Activated CD8-positive, alpha-beta memory T cell treated with anti-CD3 and anti-CD28 coated beads for 36 hours (primary cell): ENCODE results near the gene CCDC6. TPM values are rescaled to one million over a fixed set of nuclear protein-coding genes. Genes with fewer than 3 reads are reported as not detected.

Source experiments
- CTCF ChIA-PET: fragments of 350-600 bp; sonication (Branson Sonifier 250); formaldehyde crosslinking; loops from one replicate; lab custom pipeline; 2021; ENCODE audit warnings: antibody characterized with exemption; lab: Charles Lee
- POLR2A ChIA-PET: fragments of 350-600 bp; sonication (Branson Sonifier 250); formaldehyde crosslinking; loops from one replicate; lab custom pipeline; 2021; ENCODE audit warnings: antibody characterized with exemption; lab: Charles Lee
- total RNA-seq, 2 experiments: library from RNA; stranded (reverse); gene quantifications; one replicate each; pipeline ENCODE4 v1.2.3, GENCODE V29; 2021

The CCDC6 gene
- total RNA-seq, 2 experiments from 2014 or later = 55.4 to 55.9 TPM

DNA sequence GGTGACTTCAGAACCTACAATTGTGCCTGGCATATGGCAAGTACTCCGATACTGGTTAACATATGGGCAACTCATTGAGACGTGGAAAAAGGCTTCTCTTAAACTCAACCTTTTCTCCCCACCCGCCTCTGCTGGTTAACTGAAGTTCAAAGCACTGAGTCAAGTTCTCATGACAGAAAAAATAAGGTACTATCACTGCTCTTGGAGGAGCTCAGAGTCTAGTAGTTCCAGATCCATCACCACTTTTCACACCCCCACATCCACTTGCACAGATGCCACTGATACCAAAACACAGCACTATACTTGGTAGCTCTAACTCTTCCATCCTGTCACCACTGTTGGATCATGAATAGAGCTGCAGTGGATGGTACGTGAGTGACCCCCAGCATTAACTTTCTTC, 36.2 kb downstream of the CCDC6 start:
- ChIA-PET POLR2A (no interaction called here), CTCF (interaction anchor here (1.7 kb wide), 1 partner anchor 35 kb away, joined by 3 read pairs; no protein-coding TSS in a partner anchor)

DNA sequence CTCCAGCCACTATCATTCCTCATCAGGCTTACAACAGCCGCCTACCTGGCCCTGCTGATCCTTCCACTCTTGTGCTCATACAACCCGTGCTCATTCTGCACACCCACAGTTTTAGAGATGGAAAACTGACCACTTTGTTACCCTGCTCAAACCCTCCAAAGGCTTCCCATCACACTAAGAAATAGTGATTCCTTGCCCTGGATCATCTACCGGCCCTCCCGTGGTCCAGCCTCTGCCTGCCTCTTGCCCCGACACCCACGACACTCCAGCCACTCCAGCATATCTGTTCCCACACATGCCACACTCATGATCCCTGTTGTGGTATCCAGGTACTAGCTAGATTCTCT, 36.8 kb downstream of the CCDC6 start:
- ChIA-PET POLR2A (no interaction called here), CTCF (interaction anchor here (1.7 kb wide), 1 partner anchor 36 kb away, joined by 3 read pairs; no protein-coding TSS in a partner anchor)

GRCh38 chr10:59868696-59869593, 37.4 kb downstream of the CCDC6 start:
- ChIA-PET POLR2A (no interaction called here), CTCF (no interaction called here)

GRCh38 chr10:59867590-59867989, 38.8 kb downstream of the CCDC6 start:
- POLR2A ChIA-PET = no interaction called here
- CTCF ChIA-PET = no interaction called here

DNA sequence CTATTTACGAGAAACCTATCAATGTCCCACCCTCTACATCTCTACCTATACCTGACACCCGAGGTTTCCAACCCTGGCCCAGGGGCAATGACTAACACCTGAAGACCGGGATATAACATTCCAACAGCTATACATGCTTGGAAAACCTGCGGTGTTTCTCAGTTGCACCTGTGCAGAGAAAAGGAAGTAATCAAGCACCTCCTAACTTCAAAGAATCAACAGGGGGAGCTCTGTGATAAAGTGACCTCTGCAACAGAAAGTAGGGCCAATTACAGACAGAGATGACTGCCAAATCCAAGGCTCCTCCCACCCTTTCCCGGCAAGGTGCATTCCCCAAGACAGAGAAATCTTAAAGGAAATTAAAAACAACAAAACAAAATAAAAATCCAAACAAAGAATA, 41.3 kb downstream of the CCDC6 start:
- ChIA-PET POLR2A (interaction anchor here (0.5 to 1.4 kb wide), 3 partner anchors 20 to 41 kb away, joined by 4 to 14 read pairs (median 9); partner anchors contain the start of gene CCDC6), CTCF (interaction anchor here (0.6 to 3.1 kb wide), 5 partner anchors 8 to 316 kb away, joined by 3 to 19 read pairs (median 4); partner anchors contain the start of gene CCDC6)

DNA sequence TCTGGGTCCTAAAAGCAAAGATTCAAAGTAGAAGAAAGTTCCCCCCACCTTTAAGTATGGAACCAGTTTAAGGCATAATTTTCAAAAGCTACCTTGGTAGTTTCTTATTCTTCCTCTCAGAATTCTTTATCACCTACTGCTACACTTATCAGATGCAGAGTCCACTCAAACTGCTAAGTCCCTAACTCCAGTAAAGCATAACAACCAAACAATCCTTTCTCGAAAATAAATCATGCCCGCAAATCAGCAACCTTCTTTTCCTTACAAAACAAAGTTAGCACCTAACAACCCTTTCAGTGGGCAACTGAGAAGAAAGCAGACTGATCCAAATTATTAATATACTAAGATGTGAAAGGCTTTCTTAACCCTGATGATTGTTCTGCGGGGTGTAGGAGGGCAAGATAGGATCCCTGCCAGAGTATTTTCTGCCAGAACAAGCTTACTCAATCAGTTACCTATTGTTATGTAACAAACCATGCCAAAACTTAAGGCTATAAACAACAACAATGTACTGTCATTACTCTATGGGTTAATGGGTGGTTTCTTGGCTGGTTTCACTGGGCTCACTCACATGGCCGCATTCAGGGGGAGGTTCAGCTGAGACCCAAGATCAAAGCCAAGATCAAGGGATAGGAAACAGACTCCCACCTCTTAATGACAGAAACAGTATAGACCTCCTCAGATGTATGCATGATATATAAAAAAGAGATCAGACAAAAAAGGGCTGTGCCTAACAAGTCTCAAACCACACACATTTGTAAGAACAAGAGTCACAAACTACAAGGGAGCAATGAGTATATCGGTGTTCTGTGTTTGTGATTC, 42.0 kb downstream of the CCDC6 start:
- ChIA-PET POLR2A (interaction anchor here (1.4 kb wide), 1 partner anchor 41 kb away, joined by 14 read pairs; the partner anchor contains the start of gene CCDC6), CTCF (interaction anchor here (0.6 to 3.1 kb wide), 5 partner anchors 9 to 316 kb away, joined by 3 to 19 read pairs (median 4); partner anchors contain the start of gene CCDC6)

DNA sequence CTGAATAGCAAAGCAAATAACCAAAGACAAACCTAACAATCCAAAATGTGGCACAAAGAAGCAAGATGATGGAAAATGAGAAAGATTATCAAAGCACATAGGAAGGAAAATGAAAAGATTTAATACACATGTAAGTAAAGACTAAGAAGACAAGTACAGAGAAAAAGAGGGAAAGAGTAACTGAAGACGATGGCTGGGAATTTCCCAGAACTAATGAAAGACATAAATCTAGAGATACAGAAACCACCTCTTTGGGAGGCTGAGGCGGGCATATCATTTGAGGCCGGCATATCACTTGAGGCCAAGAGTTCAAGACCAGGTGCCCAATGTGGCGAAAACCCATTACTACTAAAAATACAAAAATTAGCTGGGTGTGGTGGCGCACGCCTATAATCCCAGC, 46.8 kb downstream of the CCDC6 start:
- ChIA-PET POLR2A (no interaction called here), CTCF (interaction anchor here (1.4 kb wide), 1 partner anchor 46 kb away, joined by 5 read pairs; the partner anchor contains the start of gene CCDC6)

DNA sequence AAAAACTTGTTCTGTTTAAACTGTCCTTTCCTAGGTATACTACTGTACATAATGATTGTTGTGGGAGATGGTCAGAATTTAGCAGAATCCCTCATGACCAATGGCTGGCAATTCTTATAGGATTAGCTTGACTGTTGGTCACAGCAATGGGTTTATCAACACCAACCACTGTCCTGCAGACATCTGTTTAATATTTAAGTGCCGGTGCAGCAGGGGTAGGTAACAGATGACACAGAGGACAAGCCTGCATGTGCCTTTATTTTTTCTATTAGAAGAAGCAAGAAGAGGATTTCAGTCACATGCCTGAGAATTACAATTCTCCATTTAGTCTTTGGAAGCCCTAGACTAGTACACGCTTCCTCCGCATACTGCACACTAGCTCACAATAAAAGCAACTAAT, 48.4 kb downstream of the CCDC6 start:
- ChIA-PET POLR2A (no interaction called here), CTCF (interaction anchor here (1.4 kb wide), 1 partner anchor 48 kb away, joined by 5 read pairs; the partner anchor contains the start of gene CCDC6)

- ChIA-PET CTCF (no interaction called here), POLR2A (no interaction called here)
These were observed 49.3 kb downstream of the CCDC6 start for GRCh38 chr10:59857049-59857448.

DNA sequence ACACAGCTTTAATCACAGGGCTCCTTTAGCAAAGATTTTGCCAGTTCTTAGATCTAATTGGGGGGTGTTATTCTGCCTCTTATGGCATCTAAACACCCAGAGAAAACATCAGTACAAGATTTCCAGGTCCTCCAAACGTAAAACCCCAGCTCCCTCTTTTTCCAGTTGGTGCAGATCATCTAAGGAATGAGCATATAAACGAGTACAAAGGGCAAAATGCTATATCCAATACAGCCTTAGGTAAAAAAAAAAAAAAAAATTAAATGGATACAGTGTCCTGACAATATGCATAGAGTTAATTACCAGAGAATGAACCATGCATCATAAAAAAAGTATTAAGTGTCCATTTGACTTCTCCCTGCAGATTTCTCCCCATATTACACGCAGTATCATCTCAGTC, 50.3 kb downstream of the CCDC6 start:
- ChIA-PET POLR2A (no interaction called here), CTCF (interaction anchor here (1.1 kb wide), 1 partner anchor 23 kb away, joined by 3 read pairs; no protein-coding TSS in a partner anchor)

- POLR2A ChIA-PET = no interaction called here
- CTCF ChIA-PET = interaction anchor here (1.6 kb wide), 1 partner anchor 12 kb away, joined by 3 read pairs; no protein-coding TSS in a partner anchor
These were observed 51.8 kb downstream of the CCDC6 start for GRCh38 chr10:59854571-59854970.

GRCh38 chr10:59852670-59853069, 53.7 kb downstream of the CCDC6 start:
- ChIA-PET CTCF (no interaction called here), POLR2A (no interaction called here)

DNA sequence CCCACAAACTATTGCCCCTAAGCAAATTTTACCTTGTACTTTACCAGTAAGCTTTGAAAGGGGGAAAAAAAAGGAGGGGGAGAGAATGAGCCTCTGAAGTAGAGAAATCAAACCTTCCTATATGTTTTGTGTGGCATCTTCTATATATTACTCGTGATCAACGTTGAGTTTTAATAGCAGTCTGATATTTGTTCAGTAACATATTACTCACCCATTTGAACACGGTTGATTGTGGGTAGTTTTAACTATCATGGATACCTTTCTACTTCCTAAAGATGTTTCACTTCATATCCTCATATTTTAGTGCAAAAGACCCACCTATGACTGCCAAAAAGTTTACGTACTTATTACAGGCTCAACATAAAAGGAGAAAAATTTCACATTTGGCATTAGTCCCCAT, 54.5 kb downstream of the CCDC6 start:
- POLR2A ChIA-PET = no interaction called here
- CTCF ChIA-PET = interaction anchor here (0.7 kb wide), 1 partner anchor 55 kb away, joined by 3 read pairs; the partner anchor contains the start of gene CCDC6

DNA sequence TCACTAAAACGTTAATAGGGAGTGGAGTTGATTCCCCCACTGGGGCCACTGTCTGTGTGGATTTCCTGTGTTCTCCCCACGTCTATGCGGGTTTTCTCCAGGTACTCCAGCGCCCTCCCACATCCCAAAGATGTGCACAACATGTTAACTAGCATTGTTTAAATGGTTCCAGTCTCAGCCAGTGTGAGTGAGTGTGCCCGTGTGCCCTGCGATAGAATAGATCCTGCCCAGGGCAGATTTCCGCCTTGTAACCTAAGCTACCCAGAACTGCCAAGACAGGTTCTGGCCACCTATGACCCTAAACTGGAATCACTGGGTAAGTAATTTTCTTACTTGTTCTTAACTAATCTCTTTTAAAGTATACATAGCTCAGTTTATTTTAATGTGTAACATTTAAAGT, 58.5 kb downstream of the CCDC6 start:
- ChIA-PET CTCF (no interaction called here), POLR2A (no interaction called here)

- POLR2A ChIA-PET = no interaction called here
- CTCF ChIA-PET = no interaction called here
These were observed 59.0 kb downstream of the CCDC6 start for GRCh38 chr10:59847326-59847725.

DNA sequence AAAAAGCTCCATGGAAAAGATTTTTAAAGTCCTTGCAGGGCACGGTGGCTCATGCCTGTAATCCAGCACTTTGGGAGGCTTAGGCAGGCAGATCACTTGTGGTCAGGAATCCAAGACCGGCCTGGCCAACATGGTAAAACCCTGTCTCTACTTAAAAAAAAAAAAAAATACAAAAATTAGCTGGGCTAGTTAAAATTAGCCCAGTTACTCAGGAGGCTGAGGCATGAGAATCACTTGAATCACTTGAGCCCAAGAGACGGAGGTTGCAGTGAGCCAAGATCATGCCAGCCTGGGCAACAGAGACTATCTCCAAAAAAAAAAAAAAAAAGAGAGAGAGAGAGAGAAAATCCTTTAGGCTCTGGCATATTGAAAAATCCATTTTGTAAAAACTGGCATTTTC, 61.9 kb downstream of the CCDC6 start:
- ChIA-PET CTCF (interaction anchor here (1.7 kb wide), 1 partner anchor 62 kb away, joined by 5 read pairs; the partner anchor contains the start of gene CCDC6), POLR2A (interaction anchor here (0.6 kb wide), 2 partner anchors 21 to 29 kb away, joined by 4 to 8 read pairs; no protein-coding TSS in a partner anchor)

GRCh38 chr10:59843748-59844147, 62.6 kb downstream of the CCDC6 start:
- POLR2A ChIA-PET = no interaction called here

DNA sequence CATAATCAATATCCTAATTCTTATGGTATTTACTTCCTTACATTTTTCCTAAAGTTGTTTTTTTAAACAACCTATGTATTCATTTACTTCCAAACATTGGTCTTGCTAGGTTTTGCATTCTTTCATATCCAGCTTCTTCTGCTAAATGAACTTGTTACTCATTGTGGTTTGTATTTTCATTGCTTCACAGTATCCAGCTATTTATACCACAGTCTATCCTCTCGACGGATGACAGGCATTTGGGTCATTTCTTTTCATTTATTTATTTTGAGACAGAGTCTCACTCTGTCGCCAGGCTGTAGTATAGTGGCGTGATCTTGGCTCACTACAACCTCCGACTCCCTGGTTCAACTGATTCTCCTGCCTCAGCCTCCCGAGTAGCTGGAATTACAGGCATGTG, 66.8 kb downstream of the CCDC6 start:
- ChIA-PET CTCF (no interaction called here), POLR2A (no interaction called here)

More at GRCh38 chr10:59843748-59844147, 62.6 kb downstream of the CCDC6 start:
- CTCF ChIA-PET = interaction anchor here (1.7 kb wide), 1 partner anchor 63 kb away, joined by 5 read pairs; the partner anchor contains the start of gene CCDC6
